ENCODE measurements around the gene SULT4A1. TPM values are rescaled to one million over a fixed set of nuclear protein-coding genes. Genes with fewer than 3 reads are reported as not detected.

Gene SULT4A1
- total RNA-seq, 2 experiments from 2014 or later: 0.07 to 0.14 TPM

GRCh38 chr22:43848366-43849171, 13.7 kb downstream of the SULT4A1 start:
- Mint-ChIP-seq H3K4me3 (no peak overlapping the region), H3K36me3 (ENCODE audit: low read depth) (no peaks in the 10 kb centered on the region), H3K27me3 (peaks cover 11% of the 10 kb centered on the region), H3K4me1 (no peaks in the 10 kb centered on the region), H3K27ac (no peak overlapping the region), H3K9me3 (ENCODE audit: low read depth) (no peaks in the 10 kb centered on the region)
- no peak for DNase-seq
- ChIA-PET CTCF (no interaction called here), POLR2A (no interaction called here)
- no peak for ATAC-seq
- intact Hi-C loops (cut with DNase I, micrococcal nuclease): no loop called here

- ATAC-seq: no peak
- peaks cover 6% of the 10 kb centered on the region for H3K27me3 Mint-ChIP-seq
- H3K4me3 Mint-ChIP-seq: no peak overlapping the region
- no peak for DNase-seq
- H3K4me1 Mint-ChIP-seq: no peaks in the 10 kb centered on the region
- POLR2A ChIA-PET: no interaction called here
- intact Hi-C loops (cut with DNase I, micrococcal nuclease): no loop called here
- H3K36me3 Mint-ChIP-seq (ENCODE audit: low read depth): no peaks in the 10 kb centered on the region
- no peak overlapping the region for H3K27ac Mint-ChIP-seq
- H3K9me3 Mint-ChIP-seq (ENCODE audit: low read depth): no peaks in the 10 kb centered on the region
- CTCF ChIA-PET: no interaction called here
Measured at GRCh38 chr22:43847376-43848289, 14.7 kb downstream of the SULT4A1 start.

GRCh38 chr22:43846966-43847365, 15.3 kb downstream of the SULT4A1 start:
- ChIA-PET CTCF (no interaction called here), POLR2A (no interaction called here)
- Mint-ChIP-seq H3K27ac (no peak overlapping the region), H3K27me3 (peaks cover 6% of the 10 kb centered on the region), H3K4me1 (no peaks in the 10 kb centered on the region), H3K9me3 (ENCODE audit: low read depth) (no peaks in the 10 kb centered on the region), H3K4me3 (no peak overlapping the region), H3K36me3 (ENCODE audit: low read depth) (no peaks in the 10 kb centered on the region)
- ATAC-seq (no peak), DNase-seq (no peak)
- intact Hi-C loops (cut with DNase I, micrococcal nuclease): no loop called here

- DNase-seq (no peak), ATAC-seq (no peak)
- Mint-ChIP-seq H3K27ac (no peak overlapping the region), H3K9me3 (ENCODE audit: low read depth) (no peaks in the 10 kb centered on the region), H3K27me3 (peaks cover 1% of the 10 kb centered on the region), H3K4me1 (no peaks in the 10 kb centered on the region), H3K36me3 (ENCODE audit: low read depth) (no peaks in the 10 kb centered on the region), H3K4me3 (no peak overlapping the region)
- ChIA-PET POLR2A (no interaction called here), CTCF (no interaction called here)
- intact Hi-C loops (cut with DNase I, micrococcal nuclease): no loop called here
Measured at GRCh38 chr22:43845981-43846380, 16.3 kb downstream of the SULT4A1 start.

GRCh38 chr22:43844560-43845545, 17.5 kb downstream of the SULT4A1 start:
- Mint-ChIP-seq H3K9me3 (ENCODE audit: low read depth) (no peaks in the 10 kb centered on the region), H3K4me3 (no peak overlapping the region), H3K36me3 (ENCODE audit: low read depth) (no peaks in the 10 kb centered on the region), H3K27me3 (no peaks in the 10 kb centered on the region), H3K4me1 (no peaks in the 10 kb centered on the region), H3K27ac (no peak overlapping the region)
- intact Hi-C loops (cut with DNase I, micrococcal nuclease): no loop called here
- ChIA-PET POLR2A (no interaction called here), CTCF (no interaction called here)
- ATAC-seq (no peak), DNase-seq (no peak)

DNA sequence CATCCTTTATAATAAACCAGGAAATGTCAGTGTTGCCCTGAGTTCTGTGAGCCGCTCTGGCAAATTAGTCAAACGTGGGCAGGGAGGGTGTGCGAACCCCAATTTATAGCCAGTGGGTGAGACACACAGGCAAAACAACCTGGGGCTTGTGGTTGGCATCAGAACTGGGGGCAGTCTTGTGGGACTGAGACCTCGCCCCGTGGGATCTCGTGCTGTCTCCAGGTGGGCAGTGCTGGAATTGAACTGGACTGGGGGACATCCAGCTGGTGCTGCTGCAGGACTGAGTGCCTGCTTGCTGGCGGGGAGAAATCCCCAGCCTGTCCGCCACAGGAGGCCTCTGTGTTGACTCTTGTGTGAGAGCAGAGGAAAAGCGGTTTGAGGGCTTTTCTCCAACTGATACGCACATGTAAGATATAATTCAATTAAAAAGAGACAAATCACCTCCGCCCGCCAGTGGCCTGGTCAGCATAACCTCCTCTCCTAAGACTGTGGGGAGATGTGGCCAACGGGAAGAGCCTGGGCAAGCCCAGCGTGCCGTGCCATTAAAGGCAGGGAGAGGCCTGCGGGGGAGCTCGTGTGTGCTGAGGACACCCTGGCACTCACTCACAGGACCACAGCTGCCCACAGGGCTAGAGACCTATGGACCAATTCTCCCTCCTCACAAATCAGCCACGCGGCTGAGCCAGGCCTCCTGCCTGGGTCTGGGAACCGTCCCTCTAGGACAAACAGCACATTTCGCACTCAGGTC, 18.4 kb downstream of the SULT4A1 start:
- no peaks in the 10 kb centered on the region for H3K9me3 Mint-ChIP-seq (ENCODE audit: low read depth)
- no peaks in the 10 kb centered on the region for H3K27me3 Mint-ChIP-seq
- no peaks in the 10 kb centered on the region for H3K4me1 Mint-ChIP-seq
- intact Hi-C loops (cut with DNase I, micrococcal nuclease): no loop called here
- DNase-seq (no peak), ATAC-seq (no peak)
- ChIA-PET POLR2A (no interaction called here), CTCF (interaction anchor here (0.6 kb wide), 1 partner anchor 1016 kb away, joined by 3 read pairs; no protein-coding TSS in a partner anchor)
- no peak overlapping the region for H3K4me3 Mint-ChIP-seq
- no peaks in the 10 kb centered on the region for H3K36me3 Mint-ChIP-seq (ENCODE audit: low read depth)
- no peak overlapping the region for H3K27ac Mint-ChIP-seq

DNA sequence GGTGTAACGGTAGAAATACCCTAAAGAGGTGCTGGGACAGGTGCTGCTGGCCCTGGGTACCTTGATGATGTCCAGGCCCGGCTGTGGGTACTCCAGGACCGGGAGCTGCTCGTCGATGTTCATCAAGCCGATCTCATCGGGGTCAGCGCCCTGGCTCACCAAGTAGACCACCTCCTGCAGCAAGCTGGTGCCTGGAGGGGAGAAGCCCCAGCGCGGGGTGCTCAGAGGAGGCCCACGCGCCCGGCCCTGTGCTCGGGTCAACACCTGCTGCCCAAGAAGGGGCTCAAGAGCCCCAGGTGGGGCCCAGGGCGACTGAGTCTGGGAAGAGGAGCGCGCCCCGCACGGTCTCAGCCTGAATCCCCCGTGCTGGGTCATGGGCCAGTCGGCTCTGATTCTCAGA, 20.6 kb downstream of the SULT4A1 start:
- POLR2A ChIA-PET: no interaction called here
- H3K36me3 Mint-ChIP-seq (ENCODE audit: low read depth): no peaks in the 10 kb centered on the region

DNA sequence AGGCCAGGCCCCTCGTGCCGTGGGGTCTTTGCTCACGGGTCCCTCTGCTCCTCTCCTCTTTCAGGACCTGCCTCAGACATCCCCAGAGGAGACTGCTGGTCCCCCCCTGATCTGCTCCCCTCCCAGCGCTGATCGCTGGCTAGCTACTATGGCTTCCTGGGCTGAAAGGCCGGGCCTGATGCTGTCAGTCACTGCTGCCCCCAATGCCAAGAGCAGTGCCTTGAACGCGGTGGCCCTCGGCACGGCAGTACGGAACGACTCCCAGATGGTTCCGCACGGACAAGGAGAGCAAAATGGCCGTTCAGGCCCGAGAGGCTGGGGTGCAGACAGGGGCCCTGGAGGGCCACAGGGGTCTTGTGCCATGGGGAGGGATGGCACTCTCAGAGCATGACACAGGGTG, 21.5 kb downstream of the SULT4A1 start:
- H3K9me3 Mint-ChIP-seq (ENCODE audit: low read depth): no peaks in the 10 kb centered on the region
- no peak overlapping the region for H3K4me3 Mint-ChIP-seq
- ChIA-PET POLR2A (no interaction called here), CTCF (no interaction called here)
- H3K27ac Mint-ChIP-seq: no peak overlapping the region
- no peaks in the 10 kb centered on the region for H3K36me3 Mint-ChIP-seq (ENCODE audit: low read depth)
- H3K27me3 Mint-ChIP-seq: no peaks in the 10 kb centered on the region
- no peaks in the 10 kb centered on the region for H3K4me1 Mint-ChIP-seq
- DNase-seq: no peak
- ATAC-seq: no peak
- intact Hi-C loops (cut with DNase I, micrococcal nuclease): no loop called here

More for the DNA sequence above, 20.6 kb downstream of the SULT4A1 start:
- H3K4me3 Mint-ChIP-seq: no peak overlapping the region
- intact Hi-C loops (cut with DNase I, micrococcal nuclease): no loop called here
- CTCF ChIA-PET: no interaction called here
- no peaks in the 10 kb centered on the region for H3K4me1 Mint-ChIP-seq
- H3K27ac Mint-ChIP-seq: no peak overlapping the region
- DNase-seq: no peak
- no peaks in the 10 kb centered on the region for H3K9me3 Mint-ChIP-seq (ENCODE audit: low read depth)
- no peak for ATAC-seq
- no peaks in the 10 kb centered on the region for H3K27me3 Mint-ChIP-seq

DNA sequence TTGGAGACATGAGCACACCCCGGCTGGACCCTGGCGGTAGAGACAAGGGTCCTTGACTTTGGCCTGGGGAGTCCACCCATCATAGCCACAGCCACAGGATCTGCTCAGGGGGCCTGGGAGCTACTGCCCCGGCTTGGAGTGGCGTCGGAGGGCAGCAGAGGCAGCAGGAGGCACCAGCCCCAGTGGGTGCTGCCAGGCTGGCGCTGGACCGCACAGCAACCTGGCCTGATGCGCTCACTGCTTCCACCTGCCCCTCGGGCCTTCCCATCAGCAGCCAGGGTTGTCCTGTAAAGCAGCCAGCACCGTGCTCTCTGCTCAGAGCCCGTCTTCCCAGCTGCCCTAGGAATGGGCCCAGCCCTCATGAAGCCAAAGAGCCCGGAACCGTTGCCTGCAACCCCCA, 21.9 kb downstream of the SULT4A1 start:
- ATAC-seq: no peak
- Mint-ChIP-seq H3K27me3 (peaks cover 2% of the 10 kb centered on the region), H3K4me1 (no peaks in the 10 kb centered on the region), H3K9me3 (ENCODE audit: low read depth) (no peaks in the 10 kb centered on the region), H3K36me3 (ENCODE audit: low read depth) (no peaks in the 10 kb centered on the region), H3K27ac (no peak overlapping the region), H3K4me3 (no peak overlapping the region)
- POLR2A ChIA-PET: no interaction called here
- DNase-seq: no peak
- CTCF ChIA-PET: no interaction called here
- intact Hi-C loops (cut with DNase I, micrococcal nuclease): no loop called here

DNA sequence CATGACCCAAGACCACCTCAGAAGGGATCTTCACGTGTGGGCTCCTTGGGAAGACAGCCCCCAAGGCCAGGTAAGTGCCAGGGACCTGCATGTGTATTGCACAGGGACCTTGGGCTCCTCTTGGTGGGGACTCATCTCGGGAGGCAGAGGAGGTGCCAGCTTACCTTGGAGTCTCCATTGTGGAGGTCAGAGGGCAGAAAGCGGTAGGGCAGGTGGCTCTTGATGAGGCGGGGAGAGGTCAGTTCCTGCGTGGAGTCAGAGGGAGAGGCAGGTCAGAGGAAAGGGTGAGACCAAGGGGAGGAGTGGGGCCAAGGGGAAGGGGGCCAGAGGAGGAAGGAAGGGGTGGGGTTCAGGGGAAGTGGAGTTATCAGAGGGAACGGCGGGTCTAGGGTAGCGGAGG, 22.5 kb downstream of the SULT4A1 start:
- Mint-ChIP-seq H3K36me3 (ENCODE audit: low read depth) (no peaks in the 10 kb centered on the region), H3K4me3 (no peak overlapping the region), H3K27ac (no peak overlapping the region), H3K4me1 (no peaks in the 10 kb centered on the region), H3K9me3 (ENCODE audit: low read depth) (no peaks in the 10 kb centered on the region), H3K27me3 (peaks cover 2% of the 10 kb centered on the region)
- ChIA-PET POLR2A (no interaction called here), CTCF (no interaction called here)
- no peak for ATAC-seq
- no peak for DNase-seq
- intact Hi-C loops (cut with DNase I, micrococcal nuclease): no loop called here

Data from activated CD4-positive, alpha-beta T cell treated with anti-CD3 and anti-CD28 coated beads for 36 hours (primary cell).